Motor neuron (in vitro differentiated cells): Measurements from ENCODE around the gene HOXA2. TPM values are rescaled to one million over a fixed set of nuclear protein-coding genes. Genes with fewer than 3 reads are reported as not detected.
A peak's percentile ranks its signal among the peaks of the same experiment; 100 is the strongest.

Experiments
- ATAC-seq, 8 experiments: fragments of 200-7000 bp; cut with Tn5 transposase; replicated peaks in 6 of 8; 2 replicates each; pipeline ENCODE4 v1.8.0; 2021; ENCODE audit warnings: mild to moderate bottlenecking in 8 of 8, moderate library complexity in 8 of 8
- H3K27ac ChIP-seq, 2 donors: fragments of 250-450 bp; sonication (Bioruptor Pico); 2 replicates each; pipeline ENCODE4 v1.9.0; 2021; ENCODE audit warnings: antibody characterized with exemption in 2 of 2, mild to moderate bottlenecking in 2 of 2, moderate library complexity in 1 of 2
- H3K4me1 ChIP-seq, 2 donors: fragments of 250-450 bp; sonication (Bioruptor Pico); replicated peaks in 1 of 2; 2 replicates each; pipeline ENCODE4 v1.6.1; 2021; ENCODE audit warnings: antibody characterized with exemption in 2 of 2, mild to moderate bottlenecking in 2 of 2, moderate library complexity in 1 of 2
- H3K4me3 ChIP-seq, 5 donors: fragments of 250-450 bp; sonication (Bioruptor Pico); 2 replicates each; pipeline ENCODE4 v1.9.0; 2021; ENCODE audit warnings: antibody characterized with exemption in 5 of 5, mild to moderate bottlenecking in 5 of 5, moderate library complexity in 4 of 5
- WGBS, 10 experiments: fragments of 450-650 bp; shearing (Covaris generic); methylation state at CpG; one replicate each; pipeline ENCODE4 v1.0.0; 2022; 5-methylcytosine and 5-hydroxymethylcytosine counted together
- in situ Hi-C, 9 experiments: fragments of 400-800 bp; cut with MboI; loops; one replicate each; pipeline ENCODE4 v1.15.0; 2021; ENCODE audit warnings: low sequenced_read_pairs in 9 of 9, low pct_unique_long_range_greater_than_20kb in 2 of 9; ENCODE audit not compliant: unreplicated experiment in 9 of 9
- total RNA-seq, 8 experiments: library from RNA; unstranded; fragments of 300-600 nt; gene quantifications; 2 replicates each; pipeline versions ENCODE4 v1.2.3 to v1.2.4, GENCODE V29; 2022

HOXA2 gene
- total RNA-seq, 8 experiments from 2014 or later, result 0.31 to 23.0 (median 10.9) TPM

- Histone ChIP-seq H3K4me1 (peaks cover 5 to 34% of the 10 kb centered on the region in 2 donors), H3K27ac (peak overlapping the region in 1 of 2 donors; percentile 90), H3K4me3 (peak overlapping the region in 3 of 5 donors; percentile 46 to 63 (median 47))
- 40 to 100% (median 79%) methylated on average over 1 to 9 of the region's 11 CpGs; no CpG with 5 or more reads in 2 of the 10 experiments for WGBS, 10 experiments
- no peak for ATAC-seq
- in situ Hi-C loops, result loop anchor here in 2 of 9 experiments (10.0 kb wide), 1 partner anchor 291 kb away; no protein-coding TSS in a partner anchor
These were observed 43.5 kb upstream of the HOXA2 start for GRCh38 chr7:27145914-27146412.

- in situ Hi-C loops, result loop anchor here in 2 of 9 experiments (10.0 kb wide), 1 partner anchor 291 kb away; no protein-coding TSS in a partner anchor
- Histone ChIP-seq H3K4me3 (peak overlapping the region in 3 of 5 donors; percentile 46 to 63 (median 47)), H3K27ac (peak overlapping the region; percentile 66 to 90), H3K4me1 (peaks cover 5 to 31% of the 10 kb centered on the region in 2 donors)
- ATAC-seq, result no peak
- 10 to 97% (median 79%) methylated on average over 1 to 22 of the region's 47 CpGs; no CpG with 5 or more reads in 4 of the 10 experiments for WGBS, 10 experiments
These were observed 42.9 kb upstream of the HOXA2 start for GRCh38 chr7:27145165-27145913.

- peak overlapping the region; percentile 66 to 90 for H3K27ac ChIP-seq
- 9 to 15% methylated on average over 4 to 6 of the region's 31 CpGs; no CpG with 5 or more reads in 8 of the 10 experiments for WGBS, 10 experiments
- H3K4me1 ChIP-seq, result peaks cover 5 to 28% of the 10 kb centered on the region in 2 donors
- in situ Hi-C loops, result loop anchor here in 2 of 9 experiments (10.0 kb wide), 1 partner anchor 290 kb away; no protein-coding TSS in a partner anchor
- peak overlapping the region; percentile 3 to 81 (median 47) for H3K4me3 ChIP-seq
- no peak for ATAC-seq
These were observed 42.3 kb upstream of the HOXA2 start for GRCh38 chr7:27144781-27145164.

- WGBS, 10 experiments, result 4 to 96% (median 24%) methylated on average over 1 to 30 of the region's 40 CpGs; no CpG with 5 or more reads in 2 of the 10 experiments
- H3K4me1 ChIP-seq, result peaks cover 5 to 24% of the 10 kb centered on the region in 2 donors
- in situ Hi-C loops, result loop anchor here in 2 of 9 experiments (10.0 kb wide), 1 partner anchor 289 kb away; no protein-coding TSS in a partner anchor
- peak overlapping the region; percentile 46 to 81 (median 63) for H3K4me3 ChIP-seq
- H3K27ac ChIP-seq, result peak overlapping the region; percentile 66 to 90
- no peak for ATAC-seq
These were observed 41.7 kb upstream of the HOXA2 start for GRCh38 chr7:27143950-27144780.

- in situ Hi-C loops, result loop anchor here in 2 of 9 experiments (10.0 kb wide), 1 partner anchor 288 kb away; no protein-coding TSS in a partner anchor
- H3K27ac ChIP-seq, result peak within 1 kb of the TSS; percentile 92 to 93
- peaks cover 5 to 15% of the 10 kb centered on the region in 2 donors for H3K4me1 ChIP-seq
- peak within 1 kb of the TSS; percentile 46 to 81 (median 63) for H3K4me3 ChIP-seq
- peak in 7 of 8 experiments; percentile 36 to 89 (median 81) for ATAC-seq
- WGBS, 10 experiments, result 0 to 89% (median 1%) methylated on average over 8 to 32 of the region's 86 CpGs; no CpG with 5 or more reads in 4 of the 10 experiments
These were observed 40.8 kb upstream of the HOXA2 start, which contains the start of gene HOXA5 for GRCh38 chr7:27143023-27143949. TSS of gene HOXA5 (minus strand) at chr7:27143681. CDS start at chr7:27143607, 74 bp downstream.

- Histone ChIP-seq H3K27ac (peak overlapping the region; percentile 92 to 93), H3K4me3 (peak overlapping the region; percentile 46 to 81 (median 63)), H3K4me1 (peaks cover 5 to 12% of the 10 kb centered on the region in 2 donors)
- ATAC-seq, result peak in 1 of 8 experiments; percentile 8
- in situ Hi-C loops, result loop anchor here in 2 of 9 experiments (10.0 kb wide), 1 partner anchor 288 kb away; no protein-coding TSS in a partner anchor
- WGBS, 10 experiments, result 0 to 100% (median 26%) methylated on average over 2 to 28 of the region's 29 CpGs; no CpG with 5 or more reads in 4 of the 10 experiments
These were observed 40.1 kb upstream of the HOXA2 start for GRCh38 chr7:27142580-27143022.

- Histone ChIP-seq H3K4me1 (peaks cover 5 to 12% of the 10 kb centered on the region in 2 donors), H3K27ac (peak overlapping the region; percentile 92 to 93), H3K4me3 (peak overlapping the region; percentile 46 to 81 (median 63))
- in situ Hi-C loops, result loop anchor here in 2 of 9 experiments (10.0 kb wide), 1 partner anchor 287 kb away; no protein-coding TSS in a partner anchor
- 0 to 98% (median 42%) methylated on average over 1 to 18 of the region's 30 CpGs; no CpG with 5 or more reads in 4 of the 10 experiments for WGBS, 10 experiments
- ATAC-seq, result no peak
These were observed 39.6 kb upstream of the HOXA2 start for GRCh38 chr7:27141923-27142579.

GRCh38 chr7:27141137-27141922 is 38.8 kb upstream of the HOXA2 start:
- peaks cover 5 to 12% of the 10 kb centered on the region in 2 donors for H3K4me1 ChIP-seq
- WGBS, 10 experiments, result 0 to 100% (median 14%) methylated on average over 3 to 18 of the region's 18 CpGs
- H3K4me3 ChIP-seq, result peak overlapping the region; percentile 46 to 81 (median 63)
- ATAC-seq, result no peak
- in situ Hi-C loops, result loop anchor here in 2 of 9 experiments (10.0 kb wide), 1 partner anchor 287 kb away; no protein-coding TSS in a partner anchor
- H3K27ac ChIP-seq, result peak overlapping the region; percentile 92 to 93

- in situ Hi-C loops, result loop anchor here in 2 of 9 experiments (10.0 kb wide), 1 partner anchor 285 kb away; no protein-coding TSS in a partner anchor
- 0 to 96% (median 10%) methylated on average over 2 to 12 of the region's 15 CpGs for WGBS, 10 experiments
- peak overlapping the region; percentile 46 to 81 (median 63) for H3K4me3 ChIP-seq
- H3K27ac ChIP-seq, result peak overlapping the region; percentile 92 to 93
- peaks cover 6 to 21% of the 10 kb centered on the region in 2 donors for H3K4me1 ChIP-seq
- ATAC-seq, result no peak
These were observed 37.8 kb upstream of the HOXA2 start for GRCh38 chr7:27140126-27140857.
